Activated naive CD4-positive, alpha-beta T cell treated with anti-CD3 and anti-CD28 coated beads, Interleukin-2, amount 10 ng/mL, durations not matched to agents 7 days and 5 days (primary cell): ENCODE measurements around the gene KIN.

Source experiments
- CTCF ChIA-PET: fragments of 350-600 bp; sonication (Branson Sonifier 250); formaldehyde crosslinking; loops from one replicate; lab custom pipeline; 2021; ENCODE audit warnings: antibody characterized with exemption; lab: Charles Lee
- DNase-seq: peaks from one replicate; pipeline ENCODE4 v3.0.0-alpha.2; 2020
- H3K27ac Mint-ChIP-seq: one replicate; pipeline ENCODE4 v1.8.0; 2021; ENCODE audit warnings: mild to moderate bottlenecking, moderate library complexity, mixed read lengths
- H3K27me3 Mint-ChIP-seq: one replicate; pipeline ENCODE4 v1.8.0; 2021; ENCODE audit warnings: mild to moderate bottlenecking, mixed read lengths
- H3K36me3 Mint-ChIP-seq: one replicate; pipeline ENCODE4 v1.8.0; 2021; ENCODE audit warnings: mixed read lengths
- H3K4me1 Mint-ChIP-seq: one replicate; pipeline ENCODE4 v1.8.0; 2021; ENCODE audit warnings: mixed read lengths
- H3K4me3 Mint-ChIP-seq: one replicate; pipeline ENCODE4 v1.8.0; 2021; ENCODE audit warnings: mild to moderate bottlenecking, moderate library complexity, mixed read lengths
- H3K9me3 Mint-ChIP-seq: one replicate; pipeline ENCODE4 v1.8.0; 2021; ENCODE audit warnings: mixed read lengths

Gene KIN

DNA sequence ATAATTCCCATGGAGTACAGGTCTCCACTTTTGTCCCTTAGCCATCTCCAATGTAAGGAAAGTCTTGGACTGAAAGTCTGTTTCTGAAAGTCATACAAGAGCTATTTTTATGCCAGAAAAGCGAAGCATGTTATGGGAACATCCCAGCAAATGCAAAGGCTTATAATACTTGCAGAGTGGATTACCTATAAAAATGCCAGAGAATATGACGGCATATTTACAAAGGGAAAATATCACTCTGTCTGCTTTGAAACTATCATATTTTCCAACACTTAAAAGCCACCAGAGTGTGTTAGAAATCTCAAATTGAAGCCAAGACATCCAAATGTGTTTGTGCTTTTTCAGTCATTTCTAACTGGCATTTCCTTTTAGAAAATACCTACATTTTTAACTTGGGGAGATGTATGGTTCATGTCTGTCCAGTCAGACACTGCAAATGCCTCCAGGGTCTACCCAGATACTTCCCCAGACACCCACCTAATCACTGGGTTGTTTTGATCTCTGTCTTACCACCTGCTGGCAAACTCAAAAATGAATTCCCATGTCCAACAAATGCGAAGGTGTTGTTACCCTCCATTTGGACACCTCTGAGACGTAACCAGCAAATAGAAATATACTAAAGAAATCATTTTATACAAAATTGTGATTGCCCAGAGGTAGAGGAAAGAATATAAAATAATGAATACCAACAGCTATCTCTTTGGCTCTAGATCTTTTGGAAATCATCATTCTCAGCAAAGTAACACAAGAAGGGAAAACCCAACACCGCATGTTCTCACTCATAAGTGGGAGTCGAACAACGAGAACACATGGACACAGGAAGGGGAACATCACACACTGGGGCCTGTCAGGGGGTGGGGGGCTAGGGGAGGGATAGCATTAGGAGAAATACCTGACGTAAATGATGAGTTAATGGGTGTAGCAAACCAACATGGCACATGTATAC lies 83.4 kb downstream of the KIN start:
- no peak overlapping the region for H3K4me3 Mint-ChIP-seq
- no peak overlapping the region for H3K27ac Mint-ChIP-seq
- peaks cover 37% of the 10 kb centered on the region for H3K27me3 Mint-ChIP-seq
- H3K4me1 Mint-ChIP-seq = no peaks in the 10 kb centered on the region
- H3K36me3 Mint-ChIP-seq = no peaks in the 10 kb centered on the region
- CTCF ChIA-PET = interaction anchor here (1.1 kb wide), 1 partner anchor 179 kb away, joined by 3 read pairs; no protein-coding TSS in a partner anchor
- no peak for DNase-seq
- no peaks in the 10 kb centered on the region for H3K9me3 Mint-ChIP-seq

DNA sequence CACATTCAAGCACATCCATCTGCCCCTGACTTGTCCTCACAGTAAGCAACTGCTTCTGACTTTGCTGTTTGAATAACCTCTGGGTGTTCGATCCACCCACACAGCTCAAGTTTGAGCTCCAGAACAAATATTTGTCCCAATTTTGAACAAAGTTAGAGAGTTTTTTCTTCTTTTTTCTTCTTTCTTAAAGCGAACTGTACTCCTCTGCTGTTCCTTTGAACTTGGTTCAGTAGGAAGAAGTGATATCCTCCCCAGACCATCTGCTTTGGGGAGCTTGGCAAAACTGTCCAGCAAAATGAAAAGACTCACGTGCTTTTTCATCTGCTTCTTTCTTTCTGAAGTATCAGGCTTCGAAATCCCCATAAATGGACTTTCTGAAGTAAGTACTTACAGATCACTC lies 84.7 kb downstream of the KIN start, which contains the start of gene ITIH2:
Gene ITIH2 (plus strand): TSS at position 177 of the 400 bp plus-strand sequence. CDS start 119 bp downstream, at position 296.
- H3K27me3 Mint-ChIP-seq = peaks cover 34% of the 10 kb centered on the region
- H3K4me3 Mint-ChIP-seq = no peak within 1 kb of the TSS
- DNase-seq = no peak
- CTCF ChIA-PET = interaction anchor here (1.0 to 1.1 kb wide), 2 partner anchors 14 to 17 kb away, joined by 3 to 6 read pairs; no protein-coding TSS in a partner anchor
- no peaks in the 10 kb centered on the region for H3K4me1 Mint-ChIP-seq
- H3K27ac Mint-ChIP-seq = no peak within 1 kb of the TSS
- no peaks in the 10 kb centered on the region for H3K9me3 Mint-ChIP-seq
- no peaks in the 10 kb centered on the region for H3K36me3 Mint-ChIP-seq

DNA sequence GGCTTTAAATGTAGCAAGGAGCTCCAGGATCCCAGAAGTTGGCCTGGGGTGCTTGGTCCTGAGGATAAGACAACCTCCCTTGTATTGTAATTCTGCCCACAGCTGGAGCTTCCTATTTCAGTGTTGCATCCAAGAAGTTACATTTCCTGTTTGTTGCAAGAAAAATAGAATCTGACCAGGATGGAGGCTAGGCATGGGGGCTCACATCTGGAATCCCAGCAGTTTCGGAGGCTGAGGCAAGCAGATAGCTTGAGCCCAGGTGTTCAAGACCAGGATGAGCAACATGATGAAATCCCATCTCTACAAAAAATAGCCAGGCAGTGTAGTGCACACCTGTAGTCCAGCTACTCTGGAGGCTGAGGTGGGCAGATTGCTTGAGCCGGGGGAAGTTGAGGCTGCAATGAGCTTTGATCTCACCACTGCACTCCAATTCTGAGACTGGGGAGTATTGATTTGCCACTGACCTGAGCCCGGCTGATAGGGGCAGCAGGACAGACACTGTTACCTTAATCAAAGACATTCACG lies 85.4 kb downstream of the KIN start:
- Mint-ChIP-seq H3K36me3 (no peaks in the 10 kb centered on the region), H3K27ac (no peak overlapping the region), H3K4me3 (no peak overlapping the region), H3K4me1 (no peaks in the 10 kb centered on the region), H3K27me3 (peaks cover 31% of the 10 kb centered on the region), H3K9me3 (no peaks in the 10 kb centered on the region)
- CTCF ChIA-PET = interaction anchor here (1.1 kb wide), 1 partner anchor 15 kb away, joined by 3 read pairs; no protein-coding TSS in a partner anchor
- no peak for DNase-seq

DNA sequence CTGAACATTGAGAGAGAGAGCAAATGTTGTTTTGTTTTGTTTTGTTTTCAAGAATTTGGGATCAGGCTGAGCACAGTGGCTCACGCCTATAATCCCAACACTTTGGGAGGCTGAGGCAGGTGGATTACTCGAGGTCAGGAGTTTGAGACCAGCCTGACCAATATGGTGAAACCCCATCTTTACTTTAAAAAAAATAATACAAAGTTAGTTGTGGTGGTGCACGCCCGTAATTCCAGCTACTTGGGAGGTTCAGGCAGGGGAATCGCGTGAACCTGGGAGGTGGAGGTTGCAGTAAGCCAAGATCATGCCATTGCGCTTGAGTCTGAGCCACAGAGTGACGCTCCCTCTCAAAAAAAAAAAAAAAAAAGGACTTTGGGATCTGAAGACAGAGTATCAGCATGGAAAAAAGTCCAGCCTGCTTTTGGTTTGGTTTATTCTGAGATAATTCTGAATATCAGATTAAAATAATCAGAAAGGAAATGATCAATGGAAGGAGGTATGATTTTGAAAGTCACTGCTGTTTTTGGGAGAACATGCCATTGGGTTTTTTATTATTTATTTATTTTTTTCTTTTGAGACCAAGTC lies 86.5 kb downstream of the KIN start:
- no peaks in the 10 kb centered on the region for H3K4me1 Mint-ChIP-seq
- no peak overlapping the region for H3K27ac Mint-ChIP-seq
- CTCF ChIA-PET = no interaction called here
- no peaks in the 10 kb centered on the region for H3K9me3 Mint-ChIP-seq
- H3K27me3 Mint-ChIP-seq = peaks cover 26% of the 10 kb centered on the region
- H3K36me3 Mint-ChIP-seq = no peaks in the 10 kb centered on the region
- DNase-seq = no peak
- H3K4me3 Mint-ChIP-seq = no peak overlapping the region
